PFSK-1 (cell line): Measurements from ENCODE around the gene RALB.

Experiments
- FOXP2 ChIP-seq: optimal IDR thresholded peaks from 2 replicates; pipeline ENCODE3; 2011; ENCODE audit warnings: borderline replicate concordance, control low read depth, inconsistent platforms; ENCODE audit not compliant: insufficient read depth; ENCODE audit errors: extremely low read length, extremely low read depth
- POLR2AphosphoS5 ChIP-seq: IDR thresholded peaks from 2 replicates; pipeline ENCODE4 v1.6.1; 2012; ENCODE audit warnings: low read depth, mild to moderate bottlenecking, control low read depth, low read length, moderate library complexity
- SIN3A ChIP-seq: IDR thresholded peaks from 2 replicates; pipeline ENCODE4 v1.6.1; 2012; ENCODE audit warnings: mild to moderate bottlenecking, low read length, moderate library complexity, borderline replicate concordance; ENCODE audit not compliant: insufficient read depth
- TAF1 ChIP-seq: IDR thresholded peaks from 2 replicates; pipeline ENCODE4 v1.6.1; 2012; ENCODE audit warnings: low read length, control low read depth, borderline replicate concordance; ENCODE audit not compliant: insufficient read depth
- TF ChIP-seq, protein P1 (sequence below), 2 experiments: IDR thresholded peaks; 2 replicates each; pipeline versions ENCODE4 v1.6.1 to v1.8.0; 2011 to 2012; ENCODE audit warnings: low read depth in 2 of 2, low read length in 2 of 2, control low read depth in 1 of 2, inconsistent platforms in 1 of 2, mild to moderate bottlenecking in 1 of 2, moderate library complexity in 1 of 2; ENCODE audit not compliant: insufficient read depth in 1 of 2

RALB gene

DNA sequence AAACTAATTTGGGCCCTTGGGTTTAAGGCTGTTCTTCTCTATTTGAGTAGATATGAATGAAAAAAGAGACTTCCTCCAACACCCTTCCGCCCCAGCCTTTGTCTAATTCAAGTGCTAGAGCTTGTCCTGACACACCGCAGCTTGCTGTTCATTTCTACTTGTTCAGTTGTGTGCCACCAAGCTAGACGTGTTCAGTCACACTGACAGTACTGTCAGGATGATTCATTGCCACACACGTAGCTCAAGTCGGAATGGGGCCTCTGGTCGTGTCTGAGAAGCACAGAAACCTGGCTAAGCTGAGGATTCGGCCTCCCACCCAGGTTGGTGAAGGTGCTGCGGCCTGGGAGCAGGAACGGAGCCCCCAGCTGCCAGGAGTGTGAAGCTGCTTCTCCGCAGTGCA is 47.7 kb downstream of the RALB start:
- TF ChIP-seq POLR2AphosphoS5 (no peak), FOXP2 (no peak)
- TF ChIP-seq, protein P1, sequence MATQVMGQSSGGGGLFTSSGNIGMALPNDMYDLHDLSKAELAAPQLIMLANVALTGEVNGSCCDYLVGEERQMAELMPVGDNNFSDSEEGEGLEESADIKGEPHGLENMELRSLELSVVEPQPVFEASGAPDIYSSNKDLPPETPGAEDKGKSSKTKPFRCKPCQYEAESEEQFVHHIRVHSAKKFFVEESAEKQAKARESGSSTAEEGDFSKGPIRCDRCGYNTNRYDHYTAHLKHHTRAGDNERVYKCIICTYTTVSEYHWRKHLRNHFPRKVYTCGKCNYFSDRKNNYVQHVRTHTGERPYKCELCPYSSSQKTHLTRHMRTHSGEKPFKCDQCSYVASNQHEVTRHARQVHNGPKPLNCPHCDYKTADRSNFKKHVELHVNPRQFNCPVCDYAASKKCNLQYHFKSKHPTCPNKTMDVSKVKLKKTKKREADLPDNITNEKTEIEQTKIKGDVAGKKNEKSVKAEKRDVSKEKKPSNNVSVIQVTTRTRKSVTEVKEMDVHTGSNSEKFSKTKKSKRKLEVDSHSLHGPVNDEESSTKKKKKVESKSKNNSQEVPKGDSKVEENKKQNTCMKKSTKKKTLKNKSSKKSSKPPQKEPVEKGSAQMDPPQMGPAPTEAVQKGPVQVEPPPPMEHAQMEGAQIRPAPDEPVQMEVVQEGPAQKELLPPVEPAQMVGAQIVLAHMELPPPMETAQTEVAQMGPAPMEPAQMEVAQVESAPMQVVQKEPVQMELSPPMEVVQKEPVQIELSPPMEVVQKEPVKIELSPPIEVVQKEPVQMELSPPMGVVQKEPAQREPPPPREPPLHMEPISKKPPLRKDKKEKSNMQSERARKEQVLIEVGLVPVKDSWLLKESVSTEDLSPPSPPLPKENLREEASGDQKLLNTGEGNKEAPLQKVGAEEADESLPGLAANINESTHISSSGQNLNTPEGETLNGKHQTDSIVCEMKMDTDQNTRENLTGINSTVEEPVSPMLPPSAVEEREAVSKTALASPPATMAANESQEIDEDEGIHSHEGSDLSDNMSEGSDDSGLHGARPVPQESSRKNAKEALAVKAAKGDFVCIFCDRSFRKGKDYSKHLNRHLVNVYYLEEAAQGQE (IDR thresholded peaks at IDR 0.05; ENCODE audit: insufficient read depth in 1 of 2, low read depth in 2 of 2, low read length in 2 of 2), result no peak

DNA sequence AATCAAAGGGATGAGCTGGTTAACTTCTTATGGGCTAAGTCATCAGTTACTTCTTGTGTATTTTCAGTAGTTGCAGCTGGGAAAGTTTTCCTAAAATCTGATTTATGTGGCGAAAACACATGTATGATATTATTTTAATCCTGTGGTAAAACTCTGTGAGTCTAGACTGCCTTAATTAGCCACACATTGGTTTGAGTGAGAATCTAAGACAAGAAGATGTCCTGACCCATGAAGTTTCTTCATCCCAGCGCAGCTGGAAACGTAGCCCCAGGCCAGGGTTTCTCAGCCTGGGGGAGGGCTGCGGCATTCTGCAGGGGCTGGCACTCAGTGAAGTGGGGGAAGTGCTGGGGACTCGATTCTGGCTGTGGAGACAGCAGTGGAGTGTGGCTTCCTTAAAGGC is 48.6 kb downstream of the RALB start:
- TF ChIP-seq FOXP2 (no peak), POLR2AphosphoS5 (no peak), TAF1 (no peak), SIN3A (no peak)
- TF ChIP-seq, protein P1 (IDR thresholded peaks at IDR 0.05; ENCODE audit: insufficient read depth in 1 of 2, low read depth in 2 of 2, low read length in 2 of 2), result no peak

DNA sequence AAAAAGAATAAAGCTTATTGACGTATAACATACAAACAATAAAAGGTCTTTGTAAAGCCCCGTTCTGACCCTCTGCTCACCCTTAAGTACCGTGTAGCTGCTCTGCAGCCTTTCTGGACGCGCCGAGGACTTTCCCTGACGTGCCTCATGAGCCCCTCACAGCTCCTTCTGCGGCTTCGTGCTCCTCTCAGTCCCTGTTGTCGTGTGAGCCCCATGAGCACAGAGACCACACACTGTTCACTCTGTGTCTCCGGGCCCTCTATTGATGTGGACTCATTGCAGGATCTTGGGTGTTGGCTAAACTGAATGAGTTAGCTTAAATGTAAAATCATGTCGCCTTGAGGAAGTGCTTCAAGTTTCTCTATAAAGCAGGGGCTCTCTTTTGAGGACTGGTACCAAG is 49.6 kb downstream of the RALB start:
- TF ChIP-seq FOXP2, result no peak
- TF ChIP-seq, protein P1 (IDR thresholded peaks at IDR 0.05; ENCODE audit: insufficient read depth in 1 of 2, low read depth in 2 of 2, low read length in 2 of 2), result no peak
- TF ChIP-seq TAF1, result no peak
- no peak for TF ChIP-seq POLR2AphosphoS5
- TF ChIP-seq SIN3A, result no peak

DNA sequence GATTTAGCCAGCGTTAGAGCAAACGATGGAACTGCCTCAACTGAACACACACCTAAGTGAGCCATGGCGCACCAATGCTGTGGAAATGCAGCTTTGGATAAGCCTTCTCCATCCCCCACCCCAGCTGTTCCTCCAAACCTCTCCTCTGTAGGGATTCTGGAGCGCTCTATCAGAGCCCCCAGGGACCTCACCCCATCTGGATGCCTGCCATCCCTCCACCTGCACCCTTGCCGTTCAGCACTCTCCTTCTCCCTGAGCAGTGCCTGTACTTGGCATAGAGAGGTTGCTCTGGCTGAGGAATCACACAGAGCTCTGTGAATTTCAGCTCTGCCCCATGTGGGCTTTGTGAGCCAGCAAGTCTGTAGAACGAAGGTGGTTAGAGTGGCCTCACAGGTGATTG is 50.5 kb downstream of the RALB start:
- TF ChIP-seq POLR2AphosphoS5, result no peak
- TF ChIP-seq TAF1, result no peak
- TF ChIP-seq, protein P1 (IDR thresholded peaks at IDR 0.05; ENCODE audit: insufficient read depth in 1 of 2, low read depth in 2 of 2, low read length in 2 of 2), result no peak
- TF ChIP-seq SIN3A, result no peak
- TF ChIP-seq FOXP2, result no peak

DNA sequence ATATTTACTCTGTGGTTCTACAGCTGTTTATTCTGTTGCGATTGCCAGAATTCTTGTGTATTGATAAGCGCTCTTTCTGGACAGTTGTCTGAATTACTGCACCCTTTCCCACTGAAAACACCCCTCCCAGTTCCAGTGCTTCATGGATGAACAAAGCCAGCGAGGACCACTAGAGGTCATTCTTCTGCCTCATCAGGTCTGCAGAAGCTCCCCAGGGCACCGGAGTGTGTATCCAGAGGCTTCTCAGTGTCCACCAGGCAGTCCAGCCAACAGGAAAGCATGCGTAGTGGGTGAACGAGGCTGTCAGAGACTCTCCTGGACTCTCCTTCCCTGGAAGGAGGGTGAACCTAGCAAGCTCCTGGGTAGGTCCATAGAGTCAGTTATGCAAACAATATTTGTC is 52.6 kb downstream of the RALB start:
- TF ChIP-seq POLR2AphosphoS5 (no peak), SIN3A (no peak)
- TF ChIP-seq, protein P1 (IDR thresholded peaks at IDR 0.05; ENCODE audit: insufficient read depth in 1 of 2, low read depth in 2 of 2, low read length in 2 of 2), result no peak
